CD14-positive monocyte (primary cell): ENCODE measurements around the gene LSS. TPM values are rescaled to one million over a fixed set of nuclear protein-coding genes. Genes with fewer than 3 reads are reported as not detected.

ENCODE experiments used
- DNase-seq, 3 donors: peaks; one replicate each; pipeline ENCODE4 v3.0.0-alpha.2; 2011 to 2022
- H2AFZ ChIP-seq: 2 replicates; pipeline ENCODE4 v1.6.0; 2012; ENCODE audit warnings: mild to moderate bottlenecking, low read depth, low read length, inconsistent platforms; ENCODE audit not compliant: insufficient read depth, poor library complexity, severe bottlenecking
- H3K27ac ChIP-seq, 2 donors: 1 replicate in 1 of 2; 2 replicates in 1 of 2; pipeline ENCODE4 v1.5.1; 2012 to 2013; ENCODE audit warnings: low read length in 2 of 2, control low read depth in 1 of 2, inconsistent platforms in 1 of 2, low read depth in 1 of 2, mild to moderate bottlenecking in 1 of 2
- H3K27me3 ChIP-seq, 2 donors: one replicate each; pipeline versions ENCODE4 v1.6.0 to v1.6.1; 2011 to 2013; ENCODE audit warnings: low read length in 2 of 2; ENCODE audit not compliant: control insufficient read depth in 2 of 2, insufficient read depth in 2 of 2
- H3K36me3 ChIP-seq, 2 donors: replicated peaks in 1 of 2; 1 replicate in 1 of 2; 2 replicates in 1 of 2; pipeline versions ENCODE4 v1.5.1 to v1.6.1; 2012 to 2013; ENCODE audit warnings: low read length in 2 of 2, control low read depth in 1 of 2, inconsistent platforms in 1 of 2, mild to moderate bottlenecking in 1 of 2; ENCODE audit not compliant: insufficient read depth in 2 of 2, control insufficient read depth in 1 of 2
- H3K4me1 ChIP-seq, 2 donors: 1 replicate in 1 of 2; 2 replicates in 1 of 2; pipeline versions ENCODE4 v1.5.1 to v1.6.1; 2012 to 2013; ENCODE audit warnings: low read length in 2 of 2, control low read depth in 1 of 2, inconsistent platforms in 1 of 2, mild to moderate bottlenecking in 1 of 2, moderate library complexity in 1 of 2; ENCODE audit not compliant: insufficient read depth in 2 of 2, control insufficient read depth in 1 of 2
- H3K4me2 ChIP-seq: replicated peaks from 2 replicates; pipeline ENCODE3; 2012; ENCODE audit warnings: low read length, moderate library complexity, mild to moderate bottlenecking; ENCODE audit not compliant: poor library complexity, severe bottlenecking; ENCODE audit errors: extremely low read depth
- H3K4me3 ChIP-seq, 3 experiments: fragments of 200-600 bp in 1 of 3; sonication (generic) in 1 of 3; replicated peaks in 1 of 3; 1 replicate in 2 of 3; 2 replicates in 1 of 3; pipeline ENCODE4 v1.5.1; 2011 to 2013; ENCODE audit warnings: low read length in 3 of 3, mild to moderate bottlenecking in 3 of 3, control low read depth in 2 of 3, low read depth in 2 of 3, inconsistent platforms in 1 of 3, moderate library complexity in 1 of 3
- H3K79me2 ChIP-seq: 2 replicates; pipeline ENCODE4 v1.6.0; 2012; ENCODE audit warnings: mild to moderate bottlenecking, control low read depth, inconsistent platforms, low read length, moderate library complexity; ENCODE audit not compliant: insufficient read depth
- H3K9ac ChIP-seq: 2 replicates; pipeline ENCODE4 v1.6.0; 2017; ENCODE audit warnings: low read length, mild to moderate bottlenecking; ENCODE audit not compliant: insufficient read depth, poor library complexity, severe bottlenecking
- H3K9me3 ChIP-seq, 2 donors: replicated peaks in 1 of 2; 1 replicate in 1 of 2; 2 replicates in 1 of 2; pipeline versions ENCODE4 v1.5.1 to v1.6.1; 2012 to 2013; ENCODE audit warnings: low read length in 2 of 2, control low read depth in 1 of 2; ENCODE audit not compliant: control insufficient read depth in 1 of 2, insufficient read depth in 1 of 2
- H4K20me1 ChIP-seq: 2 replicates; pipeline ENCODE4 v1.6.0; 2012; ENCODE audit warnings: mild to moderate bottlenecking, low read length, control low read depth, moderate library complexity; ENCODE audit not compliant: insufficient read depth
- H3K27ac Mint-ChIP-seq, 7 donors: one replicate each; pipeline ENCODE4 v1.8.0; 2020; ENCODE audit warnings: mild to moderate bottlenecking in 7 of 7, mixed read lengths in 7 of 7, moderate library complexity in 6 of 7, inconsistent platforms in 2 of 7
- H3K27me3 Mint-ChIP-seq, 3 donors: one replicate each; pipeline ENCODE4 v1.8.0; 2021 to 2022; ENCODE audit warnings: low read depth in 3 of 3, mild to moderate bottlenecking in 3 of 3, mixed read lengths in 3 of 3, moderate library complexity in 3 of 3, inconsistent platforms in 1 of 3
- H3K36me3 Mint-ChIP-seq, 2 donors: one replicate each; pipeline ENCODE4 v1.8.0; 2020; ENCODE audit warnings: mixed read lengths in 2 of 2, inconsistent platforms in 1 of 2, mild to moderate bottlenecking in 1 of 2
- H3K4me1 Mint-ChIP-seq: one replicate; pipeline ENCODE4 v1.8.0; 2020; ENCODE audit warnings: mild to moderate bottlenecking, mixed read lengths
- H3K4me3 Mint-ChIP-seq, 2 donors: one replicate each; pipeline ENCODE4 v1.8.0; 2020; ENCODE audit warnings: mild to moderate bottlenecking in 2 of 2, mixed read lengths in 2 of 2, moderate library complexity in 1 of 2
- H3K9me3 Mint-ChIP-seq, 7 donors: one replicate each; pipeline ENCODE4 v1.8.0; 2020 to 2022; ENCODE audit warnings: mixed read lengths in 7 of 7, mild to moderate bottlenecking in 6 of 7, moderate library complexity in 6 of 7, inconsistent platforms in 2 of 7
- WGBS: methylation state at CpG from one replicate; pipeline ENCODE4 v1.1.5; 2013; ENCODE audit warnings: missing lambda C conversion rate; ENCODE audit not compliant: insufficient coverage; 5-methylcytosine and 5-hydroxymethylcytosine counted together
- intact Hi-C, 2 donors: fragments of 100-400 bp; cut with micrococcal nuclease; formaldehyde crosslinking; loops; one replicate each; pipeline versions ENCODE4 v1.15.0 to v1.15.1; 2023
- polyA plus RNA-seq, 3 donors: library from polyadenylated mRNA; depleted of rRNA in 1 of 3; unstranded in 2 of 3; stranded (reverse) in 1 of 3; fragments of 300-500 nt in 2 of 3; fragments of >200 nt in 1 of 3; fragmentation: Illumina TruSeq in 2 of 3; gene quantifications; 1 replicate in 2 of 3; 2 replicates in 1 of 3; pipeline ENCODE4 v1.2.3, GENCODE V29; 2012 to 2021
- TF ChIP-seq, protein P1 (sequence below): fragments of 200-600 bp; IDR thresholded peaks from one replicate; pipeline ENCODE4 v1.8.0; 2022; ENCODE audit warnings: antibody characterized with exemption, mild to moderate bottlenecking

LSS gene
- polyA plus RNA-seq, 3 donors = 4.1 to 20.0 (median 4.9) TPM

DNA sequence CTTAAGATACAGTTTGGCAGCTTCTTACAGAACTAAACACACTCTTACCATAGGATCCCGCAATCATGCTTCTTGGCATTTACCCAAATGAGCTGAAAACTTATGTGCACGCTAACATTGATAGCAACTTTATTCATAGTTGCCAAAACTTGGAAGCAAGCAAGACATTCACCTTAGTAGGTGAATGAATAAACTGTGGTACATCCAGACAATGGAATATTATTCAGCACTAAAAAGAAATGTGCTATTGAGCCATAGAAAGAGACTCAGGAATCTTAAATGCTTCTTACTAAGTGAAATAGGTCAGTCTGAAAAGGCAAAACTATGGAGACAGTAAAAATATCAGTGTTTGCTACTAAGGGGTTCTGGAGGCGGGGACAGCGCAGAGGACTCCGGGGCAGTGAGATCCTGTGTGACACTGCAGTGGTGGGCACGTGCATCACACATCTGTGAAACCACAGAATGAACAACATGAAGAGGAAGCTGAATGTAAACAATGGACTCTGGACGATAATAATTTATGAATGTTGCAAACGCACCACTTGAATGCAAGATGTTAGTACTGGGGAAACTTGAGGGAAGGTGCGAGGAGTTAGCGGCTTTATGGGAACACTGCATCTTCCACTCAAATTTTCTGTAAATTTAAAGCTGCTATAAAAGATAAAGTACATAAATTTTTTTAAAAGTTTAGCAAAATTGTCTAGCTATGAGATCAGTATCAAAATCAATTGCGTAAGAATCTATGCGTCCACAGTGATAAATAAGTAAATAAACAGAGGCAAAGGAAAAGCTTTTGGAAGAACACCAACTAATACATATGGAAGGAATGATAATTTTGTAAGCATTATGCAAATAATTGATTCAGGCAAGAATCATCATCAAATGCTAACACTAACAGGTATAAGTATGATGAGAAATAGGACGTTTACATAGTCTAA is 28.9 kb downstream of the LSS start:
- intact Hi-C loops = no loop called here
- Mint-ChIP-seq H3K4me3 (no peak overlapping the region), H3K27ac (no peak overlapping the region), H3K27me3 (no peaks in the 10 kb centered on the region), H3K9me3 (no peaks in the 10 kb centered on the region), H3K36me3 (peaks cover 44 to 51% of the 10 kb centered on the region in 2 donors), H3K4me1 (no peaks in the 10 kb centered on the region)
- Histone ChIP-seq H3K27ac (no peak overlapping the region), H3K4me1 (no peaks in the 10 kb centered on the region), H3K9me3 (no peaks in the 10 kb centered on the region), H4K20me1 (no peaks in the 10 kb centered on the region), H3K4me2 (no peak overlapping the region), H3K27me3 (no peaks in the 10 kb centered on the region), H3K79me2 (no peaks in the 10 kb centered on the region), H3K9ac (no peak overlapping the region), H3K36me3 (peaks cover 8 to 48% of the 10 kb centered on the region in 2 donors), H2AFZ (no peak overlapping the region), H3K4me3 (no peak overlapping the region)
- TF ChIP-seq, protein P1, sequence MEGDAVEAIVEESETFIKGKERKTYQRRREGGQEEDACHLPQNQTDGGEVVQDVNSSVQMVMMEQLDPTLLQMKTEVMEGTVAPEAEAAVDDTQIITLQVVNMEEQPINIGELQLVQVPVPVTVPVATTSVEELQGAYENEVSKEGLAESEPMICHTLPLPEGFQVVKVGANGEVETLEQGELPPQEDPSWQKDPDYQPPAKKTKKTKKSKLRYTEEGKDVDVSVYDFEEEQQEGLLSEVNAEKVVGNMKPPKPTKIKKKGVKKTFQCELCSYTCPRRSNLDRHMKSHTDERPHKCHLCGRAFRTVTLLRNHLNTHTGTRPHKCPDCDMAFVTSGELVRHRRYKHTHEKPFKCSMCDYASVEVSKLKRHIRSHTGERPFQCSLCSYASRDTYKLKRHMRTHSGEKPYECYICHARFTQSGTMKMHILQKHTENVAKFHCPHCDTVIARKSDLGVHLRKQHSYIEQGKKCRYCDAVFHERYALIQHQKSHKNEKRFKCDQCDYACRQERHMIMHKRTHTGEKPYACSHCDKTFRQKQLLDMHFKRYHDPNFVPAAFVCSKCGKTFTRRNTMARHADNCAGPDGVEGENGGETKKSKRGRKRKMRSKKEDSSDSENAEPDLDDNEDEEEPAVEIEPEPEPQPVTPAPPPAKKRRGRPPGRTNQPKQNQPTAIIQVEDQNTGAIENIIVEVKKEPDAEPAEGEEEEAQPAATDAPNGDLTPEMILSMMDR = no peak
- 87% methylated on average over 5 of the region's 13 CpGs for WGBS
- no peak for DNase-seq

DNA sequence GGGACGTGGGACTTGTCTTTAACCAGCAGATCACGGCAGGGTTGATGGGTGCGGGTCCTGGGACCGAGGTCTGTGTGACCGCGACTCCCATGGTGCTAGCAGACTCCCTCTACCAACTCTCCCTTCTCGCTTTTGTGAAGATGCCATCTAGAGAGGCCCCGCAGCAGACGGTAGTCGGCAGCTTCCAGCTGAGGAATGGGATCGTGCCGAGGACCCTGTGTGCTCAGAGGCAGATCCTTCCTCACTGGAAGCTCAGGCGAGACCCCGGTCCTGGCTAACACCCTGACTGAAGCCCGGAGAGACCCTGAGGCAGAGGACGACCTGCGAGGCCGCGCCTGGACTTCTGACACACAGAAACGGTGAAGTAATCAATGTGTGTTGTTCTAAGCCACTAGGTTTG is 31.8 kb downstream of the LSS start:
- Histone ChIP-seq H3K9me3 (no peaks in the 10 kb centered on the region), H3K4me1 (no peaks in the 10 kb centered on the region), H3K79me2 (no peaks in the 10 kb centered on the region), H3K27ac (no peak overlapping the region), H3K9ac (no peak overlapping the region), H3K4me3 (no peak overlapping the region), H3K27me3 (no peaks in the 10 kb centered on the region), H3K36me3 (peaks cover 15 to 56% of the 10 kb centered on the region in 2 donors), H2AFZ (no peak overlapping the region), H3K4me2 (no peak overlapping the region), H4K20me1 (no peaks in the 10 kb centered on the region)
- intact Hi-C loops = no loop called here
- peaks cover 51 to 56% of the 10 kb centered on the region in 2 donors for H3K36me3 Mint-ChIP-seq
- peaks cover 0 to 2% (median 0%) of the 10 kb centered on the region in 7 donors for H3K9me3 Mint-ChIP-seq
- H3K4me1 Mint-ChIP-seq = no peaks in the 10 kb centered on the region
- 89% methylated on average over 16 of the region's 20 CpGs for WGBS
- DNase-seq = no peak
- TF ChIP-seq, protein P1 = no peak
- H3K4me3 Mint-ChIP-seq = no peak overlapping the region
- H3K27ac Mint-ChIP-seq = no peak overlapping the region
- no peaks in the 10 kb centered on the region for H3K27me3 Mint-ChIP-seq
